ENCODE data around the gene LRRC3. TPM values are rescaled to one million over a fixed set of nuclear protein-coding genes. Genes with fewer than 3 reads are reported as not detected.

Gene LRRC3
- total and polyA plus RNA-seq, 2 of the 8 experiments (the other 6 are each of a cell fraction or from before 2014, with no cell fraction given): 3.1 to 5.4 TPM

- TF ChIP-seq, protein P1, sequence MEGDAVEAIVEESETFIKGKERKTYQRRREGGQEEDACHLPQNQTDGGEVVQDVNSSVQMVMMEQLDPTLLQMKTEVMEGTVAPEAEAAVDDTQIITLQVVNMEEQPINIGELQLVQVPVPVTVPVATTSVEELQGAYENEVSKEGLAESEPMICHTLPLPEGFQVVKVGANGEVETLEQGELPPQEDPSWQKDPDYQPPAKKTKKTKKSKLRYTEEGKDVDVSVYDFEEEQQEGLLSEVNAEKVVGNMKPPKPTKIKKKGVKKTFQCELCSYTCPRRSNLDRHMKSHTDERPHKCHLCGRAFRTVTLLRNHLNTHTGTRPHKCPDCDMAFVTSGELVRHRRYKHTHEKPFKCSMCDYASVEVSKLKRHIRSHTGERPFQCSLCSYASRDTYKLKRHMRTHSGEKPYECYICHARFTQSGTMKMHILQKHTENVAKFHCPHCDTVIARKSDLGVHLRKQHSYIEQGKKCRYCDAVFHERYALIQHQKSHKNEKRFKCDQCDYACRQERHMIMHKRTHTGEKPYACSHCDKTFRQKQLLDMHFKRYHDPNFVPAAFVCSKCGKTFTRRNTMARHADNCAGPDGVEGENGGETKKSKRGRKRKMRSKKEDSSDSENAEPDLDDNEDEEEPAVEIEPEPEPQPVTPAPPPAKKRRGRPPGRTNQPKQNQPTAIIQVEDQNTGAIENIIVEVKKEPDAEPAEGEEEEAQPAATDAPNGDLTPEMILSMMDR (IDR thresholded peaks at IDR 0.05; ENCODE audit: control extremely low read depth in 1 of 3, insufficient read depth in 1 of 3, low read depth in 1 of 3, low read length in 3 of 3): no peak
- TF ChIP-seq NRF1 (IDR thresholded peaks at IDR 0.05; ENCODE audit: low read depth, low read length): no peak
- no peak for TF ChIP-seq CREB1 (IDR thresholded peaks at IDR 0.05)
- TF ChIP-seq KDM4A (IDR thresholded peaks at IDR 0.05; ENCODE audit: low read depth, low read length, severe bottlenecking): no peak
- TF ChIP-seq, protein P2, sequence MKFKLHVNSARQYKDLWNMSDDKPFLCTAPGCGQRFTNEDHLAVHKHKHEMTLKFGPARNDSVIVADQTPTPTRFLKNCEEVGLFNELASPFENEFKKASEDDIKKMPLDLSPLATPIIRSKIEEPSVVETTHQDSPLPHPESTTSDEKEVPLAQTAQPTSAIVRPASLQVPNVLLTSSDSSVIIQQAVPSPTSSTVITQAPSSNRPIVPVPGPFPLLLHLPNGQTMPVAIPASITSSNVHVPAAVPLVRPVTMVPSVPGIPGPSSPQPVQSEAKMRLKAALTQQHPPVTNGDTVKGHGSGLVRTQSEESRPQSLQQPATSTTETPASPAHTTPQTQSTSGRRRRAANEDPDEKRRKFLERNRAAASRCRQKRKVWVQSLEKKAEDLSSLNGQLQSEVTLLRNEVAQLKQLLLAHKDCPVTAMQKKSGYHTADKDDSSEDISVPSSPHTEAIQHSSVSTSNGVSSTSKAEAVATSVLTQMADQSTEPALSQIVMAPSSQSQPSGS (IDR thresholded peaks at IDR 0.05; ENCODE audit: low read length): no peak
- TF ChIP-seq JUN (IDR thresholded peaks at IDR 0.05; ENCODE audit: low read depth, low read length): no peak
These were observed 23.0 kb downstream of the LRRC3 start (continued) for GRCh38 chr21:44478124-44478800.

Data from H1 (cell line).